PC-9 (cell line): ENCODE results near the gene SLC38A6.

Experiments
- EZH2 ChIP-seq: fragments of 200-600 bp; sonication (generic); IDR thresholded peaks from 2 replicates; pipeline ENCODE4 v1.8.0; 2017; ENCODE audit warnings: antibody characterized with exemption, low read depth
- TF ChIP-seq, protein P1 (sequence below): fragments of 200-600 bp; sonication (generic); conservative IDR thresholded peaks from 2 replicates; pipeline ENCODE4 v1.6.1; 2017; ENCODE audit warnings: mixed run types, antibody characterized with exemption, mild to moderate bottlenecking, moderate library complexity

DNA sequence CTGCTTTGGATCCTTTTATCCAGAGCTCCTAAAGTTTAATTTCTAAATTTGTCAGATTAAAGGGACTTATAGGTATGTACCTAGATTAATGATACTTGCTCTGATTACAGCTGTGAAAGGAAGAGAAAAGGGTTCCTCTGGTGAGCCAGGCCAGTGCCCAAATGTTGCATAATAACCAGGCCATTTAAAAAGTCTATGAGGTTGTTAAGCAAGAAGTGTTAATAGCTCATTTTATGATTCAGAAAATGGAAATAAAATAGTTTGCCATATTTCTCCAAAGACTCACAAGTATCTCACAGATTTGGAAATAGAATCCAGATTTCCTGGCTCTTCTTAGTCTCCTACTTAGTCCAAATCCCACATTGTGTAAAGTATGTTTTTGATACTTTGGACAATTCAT is 67.6 kb downstream of the SLC38A6 start:
- TF ChIP-seq, protein P1, sequence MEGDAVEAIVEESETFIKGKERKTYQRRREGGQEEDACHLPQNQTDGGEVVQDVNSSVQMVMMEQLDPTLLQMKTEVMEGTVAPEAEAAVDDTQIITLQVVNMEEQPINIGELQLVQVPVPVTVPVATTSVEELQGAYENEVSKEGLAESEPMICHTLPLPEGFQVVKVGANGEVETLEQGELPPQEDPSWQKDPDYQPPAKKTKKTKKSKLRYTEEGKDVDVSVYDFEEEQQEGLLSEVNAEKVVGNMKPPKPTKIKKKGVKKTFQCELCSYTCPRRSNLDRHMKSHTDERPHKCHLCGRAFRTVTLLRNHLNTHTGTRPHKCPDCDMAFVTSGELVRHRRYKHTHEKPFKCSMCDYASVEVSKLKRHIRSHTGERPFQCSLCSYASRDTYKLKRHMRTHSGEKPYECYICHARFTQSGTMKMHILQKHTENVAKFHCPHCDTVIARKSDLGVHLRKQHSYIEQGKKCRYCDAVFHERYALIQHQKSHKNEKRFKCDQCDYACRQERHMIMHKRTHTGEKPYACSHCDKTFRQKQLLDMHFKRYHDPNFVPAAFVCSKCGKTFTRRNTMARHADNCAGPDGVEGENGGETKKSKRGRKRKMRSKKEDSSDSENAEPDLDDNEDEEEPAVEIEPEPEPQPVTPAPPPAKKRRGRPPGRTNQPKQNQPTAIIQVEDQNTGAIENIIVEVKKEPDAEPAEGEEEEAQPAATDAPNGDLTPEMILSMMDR: no peak
- no peak for TF ChIP-seq EZH2
